ENCODE measurements around the gene RMC1.

DNA sequence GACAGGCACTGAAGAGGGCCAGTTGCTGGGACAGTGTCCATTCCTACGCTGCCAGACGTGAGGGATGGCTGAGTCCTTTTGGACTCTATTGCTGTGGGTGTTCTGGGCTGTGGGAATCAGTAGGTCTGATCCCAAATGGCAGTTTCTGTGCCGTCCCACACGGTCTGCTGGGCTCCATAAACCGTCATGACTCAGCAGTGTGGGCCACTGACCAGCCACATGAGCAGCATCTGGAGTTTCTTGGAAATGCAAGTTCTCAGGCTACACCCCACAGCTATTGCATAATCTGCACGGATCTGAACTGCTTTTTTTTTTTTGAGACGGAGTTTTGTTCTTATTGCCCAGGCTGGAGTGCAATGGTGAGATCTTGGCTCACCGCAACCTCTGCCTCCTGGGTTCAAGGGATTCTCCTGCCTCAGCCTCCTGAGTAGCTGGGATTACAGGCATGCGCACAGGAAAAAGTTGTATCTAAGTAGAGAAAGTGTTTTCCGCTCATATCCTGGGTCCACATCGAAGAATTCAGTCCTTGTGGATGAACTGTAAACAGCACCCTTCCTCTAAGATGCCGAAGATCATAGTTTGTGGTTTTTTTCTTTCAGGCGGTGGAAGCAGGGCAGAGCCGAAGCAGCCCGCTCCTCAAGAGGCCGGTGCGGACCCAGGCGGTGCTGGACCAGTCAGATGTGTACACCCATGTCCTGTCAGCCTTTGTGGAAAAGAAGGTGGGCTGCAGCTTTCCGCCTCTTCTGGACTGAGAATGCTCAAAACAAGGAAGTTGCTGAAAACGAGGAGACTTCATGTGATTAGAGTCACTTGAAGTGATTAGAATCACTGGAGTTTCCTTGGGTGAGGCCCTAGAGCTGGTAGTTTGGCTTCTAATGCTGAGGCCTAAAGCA is 25.5 kb downstream of the RMC1 start:
- TF ChIP-seq, protein P1, sequence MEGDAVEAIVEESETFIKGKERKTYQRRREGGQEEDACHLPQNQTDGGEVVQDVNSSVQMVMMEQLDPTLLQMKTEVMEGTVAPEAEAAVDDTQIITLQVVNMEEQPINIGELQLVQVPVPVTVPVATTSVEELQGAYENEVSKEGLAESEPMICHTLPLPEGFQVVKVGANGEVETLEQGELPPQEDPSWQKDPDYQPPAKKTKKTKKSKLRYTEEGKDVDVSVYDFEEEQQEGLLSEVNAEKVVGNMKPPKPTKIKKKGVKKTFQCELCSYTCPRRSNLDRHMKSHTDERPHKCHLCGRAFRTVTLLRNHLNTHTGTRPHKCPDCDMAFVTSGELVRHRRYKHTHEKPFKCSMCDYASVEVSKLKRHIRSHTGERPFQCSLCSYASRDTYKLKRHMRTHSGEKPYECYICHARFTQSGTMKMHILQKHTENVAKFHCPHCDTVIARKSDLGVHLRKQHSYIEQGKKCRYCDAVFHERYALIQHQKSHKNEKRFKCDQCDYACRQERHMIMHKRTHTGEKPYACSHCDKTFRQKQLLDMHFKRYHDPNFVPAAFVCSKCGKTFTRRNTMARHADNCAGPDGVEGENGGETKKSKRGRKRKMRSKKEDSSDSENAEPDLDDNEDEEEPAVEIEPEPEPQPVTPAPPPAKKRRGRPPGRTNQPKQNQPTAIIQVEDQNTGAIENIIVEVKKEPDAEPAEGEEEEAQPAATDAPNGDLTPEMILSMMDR (IDR thresholded peaks at IDR 0.05; ENCODE audit: insufficient read depth, low read length): no peak
- TF ChIP-seq SPI1 (IDR thresholded peaks at IDR 0.05; ENCODE audit: borderline replicate concordance, low read depth) (no peak), POLR2AphosphoS5 (IDR thresholded peaks at IDR 0.05; ENCODE audit: low read depth) (no peak)
